ENCODE data around the gene CD101. TPM values are rescaled to one million over a fixed set of nuclear protein-coding genes. Genes with fewer than 3 reads are reported as not detected.

CD101 gene
- total RNA-seq, 1 experiment from 2014 or later, result 1.2 TPM

DNA sequence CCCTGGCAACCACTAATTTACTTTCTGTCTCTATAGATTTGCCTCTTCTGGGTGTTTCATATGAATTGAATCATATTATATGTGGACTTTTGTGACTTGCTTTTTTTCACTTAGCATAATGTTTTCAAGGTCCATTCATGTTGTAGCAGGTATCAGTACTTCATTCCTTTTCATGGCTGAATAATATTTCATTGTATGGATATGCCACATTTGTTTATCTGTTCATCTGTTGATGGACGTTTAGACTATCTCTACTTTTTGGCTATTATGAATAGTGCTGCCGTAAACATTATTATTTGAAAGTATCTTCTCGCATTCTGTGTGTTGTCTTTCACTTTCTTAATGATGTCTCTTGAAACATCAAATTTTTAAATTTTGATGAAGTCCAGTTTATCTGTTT, 32.8 kb upstream of the CD101 start:
- no peaks in the 10 kb centered on the region for H3K79me2 ChIP-seq (ENCODE audit: insufficient read depth, low read length)
- BruUV-seq (replicated peaks), result no TSS peak
- H3K27me3 ChIP-seq (ENCODE audit: insufficient read depth, low read length), result no peaks in the 10 kb centered on the region
- intact Hi-C loops (cut with micrococcal nuclease), result no loop called here
- H3K9me3 ChIP-seq (ENCODE audit: control insufficient read depth in 1 of 2, insufficient read depth in 1 of 2, low read depth in 1 of 2, low read length in 2 of 2), result no peaks in the 10 kb centered on the region
- H3K4me2 ChIP-seq (ENCODE audit: low read length), result no peak overlapping the region
- H2AFZ ChIP-seq (ENCODE audit: low read depth, low read length, poor library complexity, severe bottlenecking), result no peak overlapping the region
- no peak overlapping the region for H3K27ac ChIP-seq (ENCODE audit: low read depth, low read length)
- H4K20me1 ChIP-seq (ENCODE audit: insufficient read depth), result no peaks in the 10 kb centered on the region
- H3K4me3 ChIP-seq (replicated peaks in 1 of 2; ENCODE audit: low read depth in 1 of 2, low read length in 2 of 2), result no peak overlapping the region
- no peaks in the 10 kb centered on the region for H3K4me1 ChIP-seq (ENCODE audit: control insufficient read depth in 1 of 2, insufficient read depth in 2 of 2, low read length in 2 of 2)
- TF ChIP-seq SRF (IDR thresholded peaks at IDR 0.05; ENCODE audit: low read depth), result no peak
- no peak for TF ChIP-seq ELF1 (IDR thresholded peaks at IDR 0.05; ENCODE audit: borderline replicate concordance, low read depth)
- TF ChIP-seq JUND (IDR thresholded peaks at IDR 0.05), result no peak
- TF ChIP-seq CBX3 (IDR thresholded peaks at IDR 0.05; ENCODE audit: low read depth), result no peak
- TF ChIP-seq ZFX (IDR thresholded peaks at IDR 0.05), result no peak
- no peak for TF ChIP-seq FOSL1 (IDR thresholded peaks at IDR 0.05; ENCODE audit: low read depth)
- TF ChIP-seq ZBTB33 (IDR thresholded peaks at IDR 0.05; ENCODE audit: extremely low read depth, insufficient replicate concordance, low read length), result no peak
- no peak for TF ChIP-seq SIN3A (IDR thresholded peaks at IDR 0.05; ENCODE audit: low read depth)
- TF ChIP-seq CEBPB (IDR thresholded peaks at IDR 0.05; ENCODE audit: low read depth), result no peak
- TF ChIP-seq SP1 (IDR thresholded peaks at IDR 0.05; ENCODE audit: low read depth), result no peak
- no peak for TF ChIP-seq EZH2phosphoT487 (IDR thresholded peaks at IDR 0.05; ENCODE audit: borderline replicate concordance)
- TF ChIP-seq REST (IDR thresholded peaks at IDR 0.05; ENCODE audit: low read depth), result no peak
- TF ChIP-seq POLR2AphosphoS5 (IDR thresholded peaks at IDR 0.05; ENCODE audit: low read depth, low read length), result no peak
- TF ChIP-seq TCF7L2 (IDR thresholded peaks at IDR 0.05; ENCODE audit: borderline replicate concordance, extremely low read depth, insufficient read depth, insufficient read length), result no peak
- TF ChIP-seq EGR1 (IDR thresholded peaks at IDR 0.05; ENCODE audit: low read depth), result no peak
- no peaks in the 10 kb centered on the region for H3K9me2 ChIP-seq (ENCODE audit: insufficient read depth)
- no peak overlapping the region for H3K9ac ChIP-seq (ENCODE audit: low read length)
- RAD21 ChIA-PET (ENCODE audit: low non-redundant PET in 1 of 2, low total read pairs in 2 of 2, uncharacterized antibody in 2 of 2, unreplicated experiment in 2 of 2), result no interaction called here
- H3K36me3 ChIP-seq (ENCODE audit: control insufficient read depth in 1 of 2, insufficient read depth in 2 of 2, low read length in 2 of 2), result peaks cover 2 to 5% of the 10 kb centered on the region in 2 experiments; a peak in 2 of 4 replicates
- DNase-seq (ENCODE audit: low read depth, low spot score) (no peak), ATAC-seq (no peak)
- CTCF ChIA-PET, result no interaction called here
- POLR2A ChIA-PET, result no interaction called here
